Transverse colon (tissue), 4 donors: ENCODE data around the gene PRR5L. TPM values are rescaled to one million over a fixed set of nuclear protein-coding genes. Genes with fewer than 3 reads are reported as not detected.

ENCODE experiments used
- DNase-seq: peaks from one replicate; pipeline ENCODE4 v3.0.0-alpha.2; 2019
- H3K27ac ChIP-seq, 4 donors: fragments of 200-600 bp; sonication (generic); 2 replicates each; pipeline ENCODE4 v1.5.1; 2016 to 2018; ENCODE audit warnings: inconsistent platforms in 4 of 4
- H3K27me3 ChIP-seq: fragments of 200-600 bp; sonication (generic); 2 replicates; pipeline ENCODE4 v1.5.1; 2017; ENCODE audit warnings: inconsistent platforms
- H3K36me3 ChIP-seq, 4 donors: fragments of 200-600 bp; sonication (generic); 2 replicates each; pipeline ENCODE4 v1.5.1; 2017 to 2019; ENCODE audit warnings: inconsistent platforms in 4 of 4
- H3K4me1 ChIP-seq, 4 donors: fragments of 200-600 bp; sonication (generic); 2 replicates each; pipeline ENCODE4 v1.5.1; 2017 to 2020; ENCODE audit warnings: inconsistent platforms in 4 of 4
- H3K4me3 ChIP-seq, 4 donors: fragments of 200-600 bp; sonication (generic); 1 replicate in 1 of 4; 2 replicates in 3 of 4; pipeline versions ENCODE4 v1.5.1 to v1.6.1; 2017 to 2019; ENCODE audit warnings: inconsistent platforms in 4 of 4
- H3K9me3 ChIP-seq, 2 donors: fragments of 200-600 bp; sonication (generic); 2 replicates each; pipeline ENCODE4 v1.5.1; 2017 to 2019; ENCODE audit warnings: inconsistent platforms in 2 of 2
- CTCF ChIP-seq, 5 experiments: fragments of 200-600 bp in 3 of 5; fragments of 450-650 bp in 2 of 5; sonication (generic) in 3 of 5; IDR thresholded peaks; 1 replicate in 2 of 5; 2 replicates in 3 of 5; pipeline ENCODE4 v1.5.1; 2016 to 2017; ENCODE audit warnings: antibody characterized with exemption in 5 of 5, inconsistent platforms in 3 of 5, mild to moderate bottlenecking in 2 of 5, moderate library complexity in 1 of 5
- EP300 ChIP-seq: sonication (generic); formaldehyde crosslinking; IDR thresholded peaks from one replicate; pipeline ENCODE4 v1.6.1; 2017; ENCODE audit warnings: antibody characterized with exemption, low read depth
- POLR2A ChIP-seq: fragments of 450-650 bp; IDR thresholded peaks from one replicate; pipeline ENCODE4 v1.6.1; 2016; ENCODE audit warnings: antibody characterized with exemption, mild to moderate bottlenecking, moderate library complexity
- POLR2AphosphoS5 ChIP-seq, 3 donors: sonication (generic); formaldehyde crosslinking; IDR thresholded peaks; one replicate each; pipeline ENCODE4 v1.6.1; 2016; ENCODE audit warnings: antibody characterized with exemption in 3 of 3
- WGBS, 2 donors: methylation state at CpG; one replicate each; pipeline ENCODE4 v1.1.5; 2018; ENCODE audit warnings: low coverage in 1 of 2; 5-methylcytosine and 5-hydroxymethylcytosine counted together
- in situ Hi-C, 4 donors: fragments of 200-750 bp; cut with MboI; loops; one replicate each; pipeline versions ENCODE4 v1.15.0 to v1.15.1; 2017; ENCODE audit warnings: low sequenced_read_pairs in 3 of 4, low pct_ligation_motif_present in 1 of 4, low pct_unique_long_range_greater_than_20kb in 1 of 4
- intact Hi-C: fragments of 100-400 bp; cut with DNase I; formaldehyde crosslinking; loops from one replicate; pipeline ENCODE4 v1.15.1; 2023; ENCODE audit warnings: low total_unique reads
- total RNA-seq, 4 donors: library from RNA; depleted of rRNA; stranded (reverse); fragments of >200 nt; gene quantifications; one replicate each; pipeline ENCODE4 v1.1.0, GENCODE V29; 2016

PRR5L gene
- total RNA-seq, 4 donors from 2014 or later = 203 to 418 (median 251) TPM

GRCh38 chr11:36304351-36304750 lies 8.3 kb downstream of the PRR5L start:
- no peaks in the 10 kb centered on the region for H3K9me3 ChIP-seq
- intact Hi-C loops (no loop called here), in situ Hi-C loops (no loop called here)
- no peak overlapping the region for H3K4me3 ChIP-seq
- peak overlapping the region; percentile 43 to 50 (median 46) for H3K27ac ChIP-seq
- WGBS, 2 donors = 30 to 47% methylated on average over 1 of the region's 1 CpG
- no peaks in the 10 kb centered on the region for H3K27me3 ChIP-seq
- no peak for DNase-seq
- no peaks in the 10 kb centered on the region for H3K36me3 ChIP-seq
- TF ChIP-seq POLR2AphosphoS5 (IDR thresholded peaks at IDR 0.05) = no peak
- TF ChIP-seq CTCF (IDR thresholded peaks at IDR 0.05) = no peak
- TF ChIP-seq POLR2A = no peak
- TF ChIP-seq EP300 = no peak
- H3K4me1 ChIP-seq = peaks cover 0 to 46% (median 24%) of the 10 kb centered on the region in 4 donors

- in situ Hi-C loops (no loop called here), intact Hi-C loops (no loop called here)
- no peak for DNase-seq
- no peak overlapping the region for H3K4me3 ChIP-seq
- H3K27ac ChIP-seq = peak overlapping the region; percentile 43 to 50 (median 46)
- no peaks in the 10 kb centered on the region for H3K36me3 ChIP-seq
- TF ChIP-seq CTCF (IDR thresholded peaks at IDR 0.05) (no peak), EP300 (no peak), POLR2AphosphoS5 (IDR thresholded peaks at IDR 0.05) (no peak), POLR2A (no peak)
- peaks cover 0 to 39% (median 22%) of the 10 kb centered on the region in 4 donors for H3K4me1 ChIP-seq
- 19 to 31% methylated on average over 1 of the region's 1 CpG for WGBS, 2 donors
- H3K27me3 ChIP-seq = no peaks in the 10 kb centered on the region
- no peaks in the 10 kb centered on the region for H3K9me3 ChIP-seq
Observed at GRCh38 chr11:36305047-36305446, 9.0 kb downstream of the PRR5L start.

- intact Hi-C loops (no loop called here), in situ Hi-C loops (no loop called here)
- DNase-seq = no peak
- no peaks in the 10 kb centered on the region for H3K9me3 ChIP-seq
- TF ChIP-seq EP300 (no peak), CTCF (IDR thresholded peaks at IDR 0.05) (peak; percentile 12 to 25 (median 13))
- H3K4me1 ChIP-seq = peaks cover 0 to 26% (median 13%) of the 10 kb centered on the region in 4 donors
- no peak overlapping the region for H3K4me3 ChIP-seq
- no peaks in the 10 kb centered on the region for H3K36me3 ChIP-seq
- 33 to 37% methylated on average over 3 of the region's 3 CpGs for WGBS, 2 donors
- no peak overlapping the region for H3K27ac ChIP-seq
- H3K27me3 ChIP-seq = no peaks in the 10 kb centered on the region
Observed at GRCh38 chr11:36306888-36307287, 10.8 kb downstream of the PRR5L start.

GRCh38 chr11:36308577-36308976 lies 12.5 kb downstream of the PRR5L start:
- DNase-seq = no peak
- Histone ChIP-seq H3K4me3 (no peak overlapping the region), H3K36me3 (no peaks in the 10 kb centered on the region), H3K27ac (no peak overlapping the region), H3K9me3 (no peaks in the 10 kb centered on the region), H3K27me3 (no peaks in the 10 kb centered on the region), H3K4me1 (peaks cover 1 to 39% (median 13%) of the 10 kb centered on the region in 4 donors)
- no peak for TF ChIP-seq POLR2A
- TF ChIP-seq CTCF (IDR thresholded peaks at IDR 0.05) = no peak
- no peak for TF ChIP-seq POLR2AphosphoS5 (IDR thresholded peaks at IDR 0.05)
- TF ChIP-seq EP300 = no peak
- intact Hi-C loops = no loop called here
- 67% methylated on average over 1 of the region's 1 CpG; no CpG with 5 or more reads in 1 of the 2 donors for WGBS, 2 donors
- in situ Hi-C loops = no loop called here
